ENCODE results near the gene LETM1. TPM values are rescaled to one million over a fixed set of nuclear protein-coding genes. Genes with fewer than 3 reads are reported as not detected.

Gene LETM1
- total and polyA plus RNA-seq, 2 of the 13 experiments (the other 11 are each of a cell fraction or from before 2014, with no cell fraction given) = 9.7 to 41.6 TPM

GRCh38 chr4:1864076-1865008 lies 8.4 kb upstream of the LETM1 start (continued):
- TF ChIP-seq, protein P1, sequence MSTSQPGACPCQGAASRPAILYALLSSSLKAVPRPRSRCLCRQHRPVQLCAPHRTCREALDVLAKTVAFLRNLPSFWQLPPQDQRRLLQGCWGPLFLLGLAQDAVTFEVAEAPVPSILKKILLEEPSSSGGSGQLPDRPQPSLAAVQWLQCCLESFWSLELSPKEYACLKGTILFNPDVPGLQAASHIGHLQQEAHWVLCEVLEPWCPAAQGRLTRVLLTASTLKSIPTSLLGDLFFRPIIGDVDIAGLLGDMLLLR (CRISPR knock-in tag; IDR thresholded peaks at IDR 0.05) = no peak
- TF ChIP-seq FOXA1 (IDR thresholded peaks at IDR 0.05) (no peak), FOXA1 (CRISPR knock-in tag; IDR thresholded peaks at IDR 0.05) (no peak), ZBTB14 (CRISPR knock-in tag; IDR thresholded peaks at IDR 0.05) (peak; percentile 58; the same call in 1 of the 2 replicates), ZNF337 (CRISPR knock-in tag; IDR thresholded peaks at IDR 0.05; ENCODE audit: borderline replicate concordance, low read depth) (no peak), CSRNP1 (CRISPR knock-in tag; IDR thresholded peaks at IDR 0.05) (no peak), ZNF782 (CRISPR knock-in tag; IDR thresholded peaks at IDR 0.05; ENCODE audit: borderline replicate concordance) (no peak), CENPBD1 (CRISPR knock-in tag; IDR thresholded peaks at IDR 0.05; ENCODE audit: borderline replicate concordance, low read depth) (no peak), GFI1 (CRISPR knock-in tag; IDR thresholded peaks at IDR 0.05; ENCODE audit: borderline replicate concordance) (no peak), GATA4 (IDR thresholded peaks at IDR 0.05; ENCODE audit: borderline replicate concordance, low read depth) (no peak), FUBP1 (CRISPR knock-in tag; IDR thresholded peaks at IDR 0.05; ENCODE audit: borderline replicate concordance) (no peak), SNAPC5 (CRISPR knock-in tag; IDR thresholded peaks at IDR 0.05; ENCODE audit: borderline replicate concordance) (no peak), SMARCC2 (IDR thresholded peaks at IDR 0.05) (no peak), ESRRA (CRISPR knock-in tag; IDR thresholded peaks at IDR 0.05; ENCODE audit: low read depth) (no peak), TRIM24 (CRISPR knock-in tag; IDR thresholded peaks at IDR 0.05) (no peak), RBM22 (optimal IDR thresholded peaks at IDR 0.05; ENCODE audit: low read length) (no peak)
- TF ChIP-seq, protein P2, sequence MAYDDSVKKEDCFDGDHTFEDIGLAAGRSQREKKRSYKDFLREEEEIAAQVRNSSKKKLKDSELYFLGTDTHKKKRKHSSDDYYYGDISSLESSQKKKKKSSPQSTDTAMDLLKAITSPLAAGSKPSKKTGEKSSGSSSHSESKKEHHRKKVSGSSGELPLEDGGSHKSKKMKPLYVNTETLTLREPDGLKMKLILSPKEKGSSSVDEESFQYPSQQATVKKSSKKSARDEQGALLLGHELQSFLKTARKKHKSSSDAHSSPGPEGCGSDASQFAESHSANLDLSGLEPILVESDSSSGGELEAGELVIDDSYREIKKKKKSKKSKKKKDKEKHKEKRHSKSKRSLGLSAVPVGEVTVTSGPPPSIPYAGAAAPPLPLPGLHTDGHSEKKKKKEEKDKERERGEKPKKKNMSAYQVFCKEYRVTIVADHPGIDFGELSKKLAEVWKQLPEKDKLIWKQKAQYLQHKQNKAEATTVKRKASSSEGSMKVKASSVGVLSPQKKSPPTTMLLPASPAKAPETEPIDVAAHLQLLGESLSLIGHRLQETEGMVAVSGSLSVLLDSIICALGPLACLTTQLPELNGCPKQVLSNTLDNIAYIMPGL (CRISPR knock-in tag; IDR thresholded peaks at IDR 0.05; ENCODE audit: borderline replicate concordance in 1 of 2, low read depth in 1 of 2) = no peak; a peak in 1 of 4 replicates
- TF ChIP-seq, protein P3, sequence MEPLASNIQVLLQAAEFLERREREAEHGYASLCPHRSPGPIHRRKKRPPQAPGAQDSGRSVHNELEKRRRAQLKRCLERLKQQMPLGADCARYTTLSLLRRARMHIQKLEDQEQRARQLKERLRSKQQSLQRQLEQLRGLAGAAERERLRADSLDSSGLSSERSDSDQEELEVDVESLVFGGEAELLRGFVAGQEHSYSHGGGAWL (CRISPR knock-in tag; IDR thresholded peaks at IDR 0.05) = no peak
